Limb (tissue), 2 donors: ENCODE measurements around the gene E2F8.

Source experiments
- DNase-seq, 2 donors: peaks; one replicate each; pipeline ENCODE4 v3.0.0-alpha.2; 2016; ENCODE audit errors: extremely low spot score in 2 of 2

The E2F8 gene

DNA sequence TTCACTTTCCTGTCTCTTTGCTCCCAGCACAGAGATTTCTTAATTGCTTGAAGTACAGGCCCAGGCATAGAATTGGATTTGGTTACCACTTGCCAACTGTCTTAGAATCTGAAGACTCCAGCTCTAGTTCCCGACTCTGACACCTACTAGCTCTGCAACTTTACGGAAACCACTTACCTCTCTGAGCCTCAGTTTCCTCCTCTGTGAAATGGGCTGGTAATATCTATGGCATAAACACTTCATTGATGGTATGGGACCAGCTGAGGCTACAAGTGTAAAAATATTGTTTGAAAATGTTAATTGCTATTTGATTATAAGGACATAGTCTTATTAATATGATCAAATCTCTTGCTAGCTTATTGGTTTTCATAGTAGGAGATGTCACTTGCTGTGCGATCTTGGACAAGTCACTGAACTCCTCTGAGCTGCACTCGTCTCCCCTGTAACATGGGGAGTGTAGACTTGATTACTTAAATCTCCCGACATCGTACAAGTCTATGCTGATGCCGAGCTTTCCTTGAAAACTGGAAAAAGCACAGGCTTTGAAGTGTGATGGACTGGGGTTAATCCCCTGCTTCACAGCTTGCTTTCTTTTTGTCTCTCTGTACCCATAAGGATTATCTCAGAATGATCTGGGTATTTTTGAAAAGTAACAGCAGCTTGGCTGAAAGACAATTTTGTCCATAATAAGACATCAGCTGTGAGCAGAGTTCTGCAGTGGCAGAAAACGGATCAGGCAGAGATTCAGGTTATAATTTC is 11.8 kb upstream of the E2F8 start:
- DNase-seq, result no peak

DNA sequence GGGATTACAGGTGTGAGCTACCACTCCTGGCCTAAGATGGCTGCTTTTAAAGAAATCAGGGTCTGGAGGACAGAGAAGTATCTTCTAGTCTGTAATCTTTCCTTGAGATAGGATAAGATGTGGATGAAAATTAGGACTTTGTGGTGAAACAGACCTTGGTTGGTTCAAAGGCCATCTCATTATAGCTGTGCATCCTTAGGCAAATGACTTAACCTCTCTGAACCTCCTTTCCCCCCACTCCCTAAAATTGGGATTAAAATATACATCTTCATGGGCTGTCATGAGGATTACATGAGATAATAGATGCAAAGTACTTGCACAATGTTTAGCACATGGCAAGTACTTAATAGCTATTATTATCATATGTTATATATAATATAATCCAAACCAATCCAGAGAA is 10.8 kb upstream of the E2F8 start:
- DNase-seq, result no peak

DNA sequence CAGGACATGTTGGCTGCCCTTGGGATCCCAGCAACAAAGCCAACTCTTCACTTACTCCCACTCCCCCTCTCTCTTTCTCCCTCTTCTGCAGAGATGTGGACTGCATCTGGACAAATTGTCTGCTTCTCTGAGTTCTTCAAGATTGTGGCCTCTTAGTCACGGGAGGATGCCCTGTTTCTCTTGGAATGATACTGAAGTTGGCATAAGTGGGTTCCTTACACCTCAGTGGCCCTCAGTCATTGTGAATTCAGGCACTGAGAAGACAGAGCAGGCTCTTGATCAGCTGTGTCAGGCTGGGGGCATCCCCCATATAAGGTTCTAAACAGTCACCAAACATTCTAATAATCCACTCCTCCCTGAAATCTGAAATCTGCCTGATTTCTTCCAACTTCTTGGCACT is 6.1 kb upstream of the E2F8 start:
- DNase-seq, result no peak

DNA sequence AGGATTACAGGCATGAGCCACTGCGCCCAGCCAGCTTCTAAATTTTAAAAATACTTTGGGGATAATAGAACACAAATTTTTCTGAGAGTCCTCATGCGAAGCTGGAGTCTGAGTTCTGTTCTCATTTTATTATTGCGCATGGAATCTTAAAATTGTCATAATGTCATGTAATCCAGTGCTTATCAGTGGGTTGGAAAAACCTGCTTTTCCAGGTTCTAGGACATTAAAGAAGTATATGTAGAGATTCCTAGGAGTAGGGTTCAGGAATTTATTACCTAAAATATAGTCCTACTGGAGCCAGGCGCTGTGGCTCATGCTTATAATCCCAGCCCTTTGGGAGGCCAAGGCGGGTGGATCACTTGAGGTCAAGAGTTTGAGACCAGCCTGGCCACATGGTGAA is 4.6 kb upstream of the E2F8 start:
- no peak for DNase-seq

DNA sequence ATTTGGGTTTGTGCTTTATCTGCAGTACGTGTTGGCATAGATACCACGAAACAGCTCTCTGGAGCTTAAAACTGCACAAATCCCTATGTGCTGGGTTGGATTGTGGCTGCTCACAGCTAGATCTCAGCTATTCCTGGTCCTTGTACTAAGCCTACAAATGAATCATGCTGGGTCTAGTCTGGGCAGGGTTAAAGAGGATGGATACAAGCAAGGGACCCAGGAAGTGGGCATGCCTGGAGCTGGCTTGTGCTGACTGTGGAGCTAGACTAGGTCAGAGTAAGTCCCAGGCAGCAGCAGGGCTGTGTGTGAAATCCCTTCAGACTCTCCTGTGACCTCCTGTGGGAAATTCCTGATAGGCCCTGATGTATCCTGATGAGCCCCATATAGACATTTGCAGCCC is 3.9 kb upstream of the E2F8 start:
- no peak for DNase-seq

DNA sequence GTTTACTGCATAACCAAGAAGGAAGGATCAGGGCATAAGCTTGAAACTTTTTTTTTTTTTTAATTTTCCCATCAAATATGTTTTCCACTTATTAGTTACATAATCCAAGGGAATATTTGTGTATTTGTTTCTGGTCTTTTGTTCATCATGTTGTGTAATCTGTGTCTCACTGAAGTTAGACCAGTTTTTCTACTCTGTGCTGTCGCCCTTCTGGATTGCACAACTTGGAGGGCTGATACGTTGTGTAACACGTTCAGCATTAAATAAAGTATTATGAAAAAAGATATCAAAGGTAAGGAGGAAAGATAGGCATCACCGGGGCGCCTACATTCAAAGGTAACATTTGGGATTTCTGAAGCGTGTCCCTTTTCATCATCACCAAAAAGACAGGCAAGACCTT is 3.3 kb upstream of the E2F8 start:
- no peak for DNase-seq

DNA sequence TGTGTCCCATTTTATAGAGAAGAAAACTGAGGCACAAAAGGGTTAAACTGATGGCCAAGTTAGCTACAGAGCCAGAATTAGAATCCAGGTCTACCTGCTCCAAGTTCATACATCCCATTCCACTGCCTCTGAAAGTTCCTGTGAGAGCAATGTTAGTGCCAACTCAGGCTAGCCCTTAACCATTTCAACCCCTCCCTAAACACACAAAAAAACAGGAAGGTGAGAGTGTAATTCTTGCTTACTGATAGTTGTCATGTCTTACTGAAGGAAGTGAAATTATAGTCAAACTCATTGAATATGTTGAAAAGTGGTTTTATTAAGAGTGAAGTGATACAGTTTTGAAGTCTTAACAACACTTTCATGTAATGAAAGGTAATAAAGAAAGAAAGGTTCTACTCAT is 2.9 kb upstream of the E2F8 start:
- no peak for DNase-seq

DNA sequence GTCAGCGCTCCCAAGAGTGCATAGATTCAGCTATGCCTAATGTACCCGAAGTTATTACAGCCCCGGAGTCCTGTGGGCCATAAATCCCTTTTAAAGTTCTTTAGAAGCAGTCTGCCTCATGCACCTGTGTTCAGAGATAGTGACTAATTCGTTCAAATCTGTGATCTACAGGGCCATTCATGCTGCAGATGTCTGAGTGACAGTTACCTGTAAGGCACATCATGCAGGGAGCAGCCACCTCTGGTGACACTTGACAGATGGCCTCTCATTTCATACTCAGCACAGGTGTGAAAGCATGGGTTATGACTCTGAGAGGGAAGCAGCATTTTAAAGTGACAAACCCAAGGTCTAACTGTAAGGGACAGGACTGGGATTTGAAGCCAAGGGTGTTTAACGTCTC is 2.4 kb upstream of the E2F8 start:
- no peak for DNase-seq

DNA sequence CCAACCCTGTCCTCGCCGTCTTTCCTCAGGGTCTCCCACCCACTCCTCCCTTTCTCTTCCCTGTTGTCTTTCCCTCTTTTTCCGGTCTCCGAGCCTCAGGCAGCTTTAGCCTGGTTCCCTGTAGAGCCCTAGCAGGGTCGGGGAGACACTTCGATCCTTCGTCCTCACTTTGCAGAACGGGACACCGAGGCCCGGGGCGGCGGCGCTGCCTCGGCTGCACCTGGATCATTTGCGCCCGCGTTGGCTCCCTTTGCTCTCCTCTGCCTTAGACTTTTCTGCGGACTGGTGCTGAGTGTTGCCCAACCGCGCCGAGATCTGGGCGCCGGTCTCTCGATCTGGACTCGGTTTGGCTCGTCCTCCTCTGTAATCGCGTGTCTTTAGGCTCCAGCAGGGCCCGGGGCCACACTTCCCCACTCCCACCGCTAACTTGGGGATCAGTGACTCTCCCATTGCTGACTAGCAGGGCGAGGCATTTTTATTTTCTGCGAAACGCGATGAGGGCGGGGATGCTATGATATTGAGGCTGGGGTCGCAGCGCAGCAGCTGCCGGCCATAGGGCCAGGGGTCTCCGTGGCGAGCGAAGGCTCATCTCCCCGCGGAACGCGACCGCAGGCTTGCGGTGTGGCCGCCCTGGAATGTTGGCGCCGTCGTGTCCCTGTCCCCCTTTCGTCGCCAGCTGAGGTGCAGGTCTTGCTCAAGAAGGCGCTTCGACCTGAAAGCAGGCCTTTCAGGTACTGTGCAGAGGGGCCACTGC is 1.6 kb upstream of the E2F8 start:
- DNase-seq, result no peak

DNA sequence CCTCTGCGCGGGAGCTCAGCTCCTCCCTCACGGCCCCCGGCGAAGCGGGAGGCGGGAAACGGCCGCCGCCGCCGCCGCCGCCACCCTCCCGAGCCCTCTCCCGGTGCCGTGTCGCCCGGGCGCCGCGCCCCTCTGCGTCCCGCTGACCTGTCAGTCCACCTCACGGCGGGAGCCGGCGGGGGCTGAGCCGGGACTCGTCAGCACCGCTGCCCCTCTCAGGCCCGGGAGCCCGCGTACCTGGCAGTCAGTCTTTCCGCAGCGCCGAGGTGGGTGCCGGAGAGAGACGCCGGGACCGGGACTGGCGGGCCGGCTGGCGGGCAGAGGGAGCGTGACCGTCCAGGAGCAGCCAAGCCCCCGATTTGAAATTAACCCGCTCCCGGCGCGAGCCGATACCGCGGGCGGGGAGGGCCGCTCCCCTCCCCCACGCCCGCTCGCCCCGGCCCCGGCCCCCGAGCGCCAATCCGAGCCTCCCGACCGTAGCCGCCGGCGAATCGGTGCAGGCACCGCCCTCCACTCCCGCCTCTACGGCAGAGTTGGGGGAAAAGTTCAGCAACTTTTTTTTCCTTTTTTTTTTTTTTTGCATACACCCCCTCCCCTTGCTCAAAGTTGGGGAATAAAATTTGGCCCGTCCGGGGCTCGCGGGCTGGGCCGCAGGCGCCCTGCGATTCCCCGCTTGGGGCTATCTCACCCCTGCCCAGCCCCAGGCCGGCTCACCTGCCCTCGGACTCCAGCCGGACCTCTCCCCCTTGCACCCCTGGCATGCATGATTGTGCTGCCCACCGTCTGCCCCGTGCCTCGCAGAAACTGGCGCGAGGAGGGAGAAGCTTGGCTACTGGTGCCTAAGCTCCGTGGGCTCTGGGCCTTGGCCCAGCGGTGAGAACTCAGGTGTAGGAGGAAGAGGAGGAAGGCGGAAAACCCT is 774 bp upstream of the E2F8 start:
- peak; percentile 8 to 53 for DNase-seq

DNA sequence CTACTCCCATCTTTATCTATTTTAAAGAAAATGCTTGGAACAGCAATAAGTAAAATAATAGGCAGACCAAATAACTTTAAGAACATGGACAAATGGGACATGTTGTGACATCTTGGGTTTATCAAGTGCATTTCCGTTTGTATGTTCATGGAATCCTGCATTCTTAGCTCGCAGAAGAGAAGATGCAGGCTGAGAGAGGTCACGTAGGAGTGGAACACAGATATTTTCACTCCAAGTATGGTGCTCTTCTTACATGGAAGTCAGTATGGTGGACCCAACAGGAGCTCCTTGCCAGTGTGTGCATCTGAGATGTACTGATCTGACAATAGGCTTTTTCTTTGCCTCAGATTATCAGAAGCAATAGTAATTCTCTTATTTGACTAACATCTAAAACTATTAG is 1.7 kb downstream of the E2F8 start:
- DNase-seq, result no peak

DNA sequence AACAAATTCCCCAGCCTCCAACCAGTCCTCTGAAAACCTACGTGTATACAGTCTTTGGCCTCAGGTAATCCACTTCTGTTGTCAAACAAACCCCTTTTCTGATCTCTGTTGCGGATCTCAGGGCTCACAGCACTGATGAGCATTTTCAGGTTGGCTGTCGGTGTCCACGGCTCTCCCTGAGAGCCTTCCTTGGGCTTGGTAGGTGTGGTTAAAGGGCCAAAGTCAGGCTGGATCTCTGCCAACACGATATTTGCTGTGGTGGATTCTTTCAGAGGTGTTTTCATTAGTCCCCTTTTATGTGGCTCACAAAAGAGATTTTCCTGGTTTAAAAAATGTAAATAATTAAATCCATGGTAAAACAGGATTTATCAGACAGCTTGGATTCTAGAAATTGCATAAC is 2.9 kb downstream of the E2F8 start:
- DNase-seq, result no peak

DNA sequence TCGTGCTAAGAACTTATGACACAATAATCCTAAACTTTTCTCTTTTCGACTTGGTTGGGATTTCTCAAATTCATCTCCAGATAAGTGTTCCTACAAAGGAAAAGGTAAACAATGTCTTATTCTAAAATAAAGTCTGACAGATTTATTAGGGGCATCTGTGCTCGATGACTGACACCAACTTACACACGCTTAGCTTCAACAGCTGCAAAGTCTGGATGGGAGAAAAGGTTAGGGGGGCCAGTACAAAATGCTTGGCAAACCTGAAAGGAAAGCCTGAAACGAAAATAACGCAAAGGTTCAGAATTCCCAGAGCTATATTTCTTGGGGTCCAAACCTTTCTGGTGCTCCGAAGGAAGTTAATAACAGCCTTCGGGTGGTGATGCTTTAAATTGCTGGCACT is 3.4 kb downstream of the E2F8 start:
- DNase-seq, result no peak

DNA sequence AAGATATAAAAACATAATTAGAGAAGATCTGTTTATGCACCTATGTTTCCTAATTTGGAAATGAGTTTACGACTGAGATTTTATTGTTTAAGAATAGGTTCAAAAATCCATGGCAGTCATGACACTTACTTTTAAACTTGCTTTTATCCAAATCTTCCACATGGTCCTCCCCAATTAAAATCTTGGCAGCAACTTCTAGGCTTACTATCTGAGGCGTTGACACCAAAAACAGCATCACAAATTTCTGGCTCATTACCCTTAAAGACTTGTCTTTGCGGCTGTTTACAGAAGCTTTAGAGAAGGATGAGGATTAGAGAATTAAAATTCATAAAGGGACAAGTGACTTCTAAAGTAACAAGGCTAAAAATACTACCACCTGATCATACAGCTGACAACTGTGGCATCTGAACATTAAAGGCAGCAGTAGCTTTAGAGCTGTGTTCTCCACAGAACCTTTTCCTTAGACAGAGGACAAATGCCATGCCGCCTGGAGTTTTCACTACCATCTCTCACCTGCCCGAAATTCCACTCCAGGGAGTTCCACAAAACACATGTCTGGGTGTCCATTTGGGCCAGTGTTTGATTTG is 6.4 kb downstream of the E2F8 start:
- DNase-seq, result no peak

DNA sequence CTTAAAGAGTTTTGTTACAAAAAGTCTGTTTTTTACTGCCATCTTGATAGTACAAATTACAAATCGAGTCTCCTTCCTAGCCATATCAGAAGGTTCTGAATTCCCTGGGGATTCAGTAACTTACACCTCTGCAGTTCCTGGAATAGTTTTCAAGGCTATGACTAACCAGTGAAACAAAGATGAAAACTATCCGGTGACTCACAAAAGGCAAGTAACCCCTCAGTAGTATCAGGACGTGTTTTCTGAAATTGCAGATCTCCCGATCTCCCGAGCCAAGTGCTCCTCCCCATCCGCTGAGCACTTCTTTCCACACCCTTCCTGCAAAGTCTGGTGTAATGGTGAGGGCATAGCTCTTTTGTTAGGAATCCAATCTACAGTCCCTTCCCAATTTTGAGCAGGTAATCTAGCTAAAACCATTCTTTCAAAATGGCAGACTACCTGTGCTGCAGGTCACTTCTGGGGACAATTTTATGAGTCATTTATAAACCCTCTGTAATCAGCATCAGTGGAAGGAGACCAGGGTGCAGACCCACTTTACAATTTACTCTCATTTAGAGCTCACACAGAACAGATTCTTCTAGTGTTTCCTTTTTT is 7.7 kb downstream of the E2F8 start:
- DNase-seq, result no peak

DNA sequence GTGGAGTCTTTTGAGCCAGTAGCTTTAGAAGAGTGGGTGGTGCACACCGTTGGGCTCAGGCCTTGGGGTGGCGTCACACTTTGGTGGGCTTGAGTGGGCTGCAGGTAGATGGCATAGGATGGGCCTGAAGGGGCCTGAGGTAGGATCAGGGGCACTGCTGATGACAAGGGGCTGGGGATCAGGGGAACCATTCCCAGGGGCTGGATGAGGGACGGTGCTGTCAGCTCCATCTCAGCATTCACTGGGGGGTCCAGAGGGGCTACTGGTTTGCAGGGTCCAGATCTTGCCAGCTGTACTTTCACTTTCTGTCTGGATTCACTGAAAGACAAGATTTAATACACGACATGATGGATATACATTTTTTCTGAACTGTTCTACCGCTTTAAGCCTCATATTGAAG is 11.1 kb downstream of the E2F8 start:
- no peak for DNase-seq

DNA sequence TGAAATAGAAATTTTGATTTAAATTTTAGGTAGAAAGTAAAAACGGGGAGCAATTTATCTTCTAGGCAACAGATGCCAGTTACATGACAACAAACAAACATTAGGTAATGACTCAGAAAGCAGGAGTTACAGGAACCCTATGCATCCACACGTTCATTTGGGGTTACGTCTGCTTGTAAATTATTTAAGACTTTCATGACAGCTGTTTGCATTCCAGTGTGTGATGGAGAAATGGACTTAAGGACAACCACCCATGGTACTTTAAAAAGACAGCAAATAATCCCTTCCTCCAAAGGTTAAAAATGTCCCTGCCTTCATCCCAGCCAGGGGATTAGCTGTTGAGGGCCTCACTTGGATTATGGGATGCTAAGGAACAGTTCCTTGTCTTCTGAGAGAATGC is 11.8 kb downstream of the E2F8 start:
- DNase-seq, result no peak

DNA sequence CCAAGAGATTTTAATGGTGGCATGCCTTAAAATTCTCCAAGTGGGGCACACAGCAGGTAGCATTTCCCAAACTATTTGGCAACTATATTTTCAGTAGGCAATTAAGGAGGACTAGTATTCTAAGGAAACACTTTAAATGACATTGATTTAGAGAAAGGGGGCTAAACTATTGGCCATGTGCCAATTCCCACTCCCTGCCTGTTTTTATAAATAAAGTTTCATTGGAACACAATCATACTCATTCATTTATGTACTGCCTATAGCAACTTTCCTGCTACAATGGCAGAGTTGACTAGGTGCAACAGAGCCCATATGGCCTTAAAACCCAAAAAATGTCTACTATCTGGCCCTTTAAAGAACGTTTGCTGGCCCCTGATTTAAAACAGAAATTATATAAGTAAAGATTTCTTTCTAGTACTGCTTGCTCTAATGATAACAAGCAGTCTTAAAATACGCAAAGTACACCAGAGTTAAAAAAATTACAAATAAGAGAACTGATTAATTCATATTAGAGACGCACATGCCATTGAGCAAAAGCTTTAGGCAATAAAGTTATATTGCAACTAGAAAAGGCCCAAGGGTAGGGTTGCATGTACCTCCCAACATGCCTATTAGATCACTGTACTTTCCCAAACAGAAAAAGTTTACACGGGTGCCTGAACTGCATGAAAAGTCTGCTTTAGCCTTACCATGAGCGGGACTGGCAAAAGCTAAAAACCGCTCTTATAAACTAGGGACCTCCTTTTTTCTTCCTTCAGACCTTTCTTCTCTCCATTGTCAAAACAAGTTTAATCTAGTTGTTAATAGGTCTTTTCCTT is 14.2 kb downstream of the E2F8 start:
- DNase-seq, result no peak

DNA sequence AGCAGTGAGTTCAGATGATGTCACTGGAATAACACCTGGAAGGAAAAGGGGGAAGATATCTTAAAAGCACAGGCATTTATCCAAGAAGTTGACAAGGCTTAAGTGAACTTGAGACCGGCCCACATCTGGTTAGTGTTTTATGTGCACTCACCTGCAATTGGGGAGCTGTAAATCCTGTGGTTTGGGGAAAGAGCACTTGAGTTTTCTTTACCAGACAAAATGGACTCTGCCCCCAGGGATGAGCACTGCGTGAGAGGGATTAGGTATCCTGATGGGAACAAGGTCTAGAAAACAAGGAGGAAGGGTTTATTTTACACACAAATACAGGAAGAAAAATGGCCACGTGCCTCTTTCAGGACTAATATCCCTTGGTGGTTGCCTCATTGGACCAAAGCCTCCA is 15.2 kb downstream of the E2F8 start:
- DNase-seq, result no peak

DNA sequence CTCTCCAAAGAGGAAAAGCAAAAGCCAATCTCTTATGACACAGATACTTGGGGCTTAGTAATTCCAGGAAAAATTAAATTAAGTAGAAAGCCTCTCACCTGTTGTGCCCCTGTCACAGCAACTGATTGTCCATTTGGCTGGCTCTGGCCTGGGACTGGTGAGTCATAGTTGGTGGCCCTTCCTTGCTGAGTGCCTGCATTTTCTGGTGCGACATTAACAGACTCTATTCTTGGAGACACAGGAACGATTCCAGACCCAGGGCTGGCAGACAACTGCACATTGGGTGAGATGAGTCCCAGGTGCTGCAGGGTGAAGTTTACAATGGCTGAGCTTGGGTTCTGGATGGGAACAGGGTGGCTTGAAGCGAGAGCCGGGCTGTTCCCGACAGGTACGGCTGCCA is 15.6 kb downstream of the E2F8 start:
- DNase-seq, result no peak
